ENCODE data around the gene ZNF485.

GRCh38 chr10:43665054-43665453 lies 58.8 kb downstream of the ZNF485 start:
- TF ChIP-seq CTCF (optimal IDR thresholded peaks at IDR 0.05 in 1 of 3, IDR thresholded peaks at IDR 0.05 in 1 of 3, conservative IDR thresholded peaks at IDR 0.05 in 1 of 3; ENCODE audit: extremely low read depth in 1 of 3, insufficient read depth in 2 of 3, low read length in 3 of 3) (no peak), EZH2 (IDR thresholded peaks at IDR 0.05; ENCODE audit: low read length) (no peak)
